Naive B cell (primary cell): ENCODE measurements around the gene GLRA1. TPM values are rescaled to one million over a fixed set of nuclear protein-coding genes. Genes with fewer than 3 reads are reported as not detected.

Experiments used
- ATAC-seq, 2 donors: fragments of 150-1000 bp; cut with Tn5 transposase; 2 replicates each; pipeline ENCODE4 v1.10.0; 2021; ENCODE audit warnings: low read depth in 2 of 2, mild to moderate bottlenecking in 2 of 2, moderate library complexity in 2 of 2
- DNase-seq: peaks from one replicate; pipeline ENCODE4 v3.0.0; 2022
- H3K27ac Mint-ChIP-seq, 6 donors: one replicate each; pipeline ENCODE4 v1.8.0; 2020 to 2022; ENCODE audit warnings: mild to moderate bottlenecking in 6 of 6, mixed read lengths in 6 of 6, moderate library complexity in 5 of 6, inconsistent platforms in 2 of 6
- H3K27me3 Mint-ChIP-seq, 3 donors: one replicate each; pipeline ENCODE4 v1.8.0; 2021 to 2022; ENCODE audit warnings: mixed read lengths in 3 of 3, mild to moderate bottlenecking in 1 of 3
- H3K36me3 Mint-ChIP-seq, 2 donors: one replicate each; pipeline ENCODE4 v1.8.0; 2020 to 2022; ENCODE audit warnings: mixed read lengths in 2 of 2, inconsistent platforms in 1 of 2, mild to moderate bottlenecking in 1 of 2
- H3K4me1 Mint-ChIP-seq, 3 donors: one replicate each; pipeline ENCODE4 v1.8.0; 2020 to 2022; ENCODE audit warnings: mixed read lengths in 3 of 3, inconsistent platforms in 1 of 3, mild to moderate bottlenecking in 1 of 3, moderate library complexity in 1 of 3
- H3K4me3 Mint-ChIP-seq, 8 donors: one replicate each; pipeline ENCODE4 v1.8.0; 2020 to 2022; ENCODE audit warnings: mild to moderate bottlenecking in 8 of 8, mixed read lengths in 8 of 8, moderate library complexity in 8 of 8, inconsistent platforms in 2 of 8
- H3K9me3 Mint-ChIP-seq, 7 donors: one replicate each; pipeline ENCODE4 v1.8.0; 2020 to 2022; ENCODE audit warnings: mixed read lengths in 7 of 7, mild to moderate bottlenecking in 5 of 7, inconsistent platforms in 2 of 7, moderate library complexity in 1 of 7
- polyA plus RNA-seq, 6 donors: library from polyadenylated mRNA; unstranded; fragments of 300-500 nt; fragmentation: Illumina TruSeq; gene quantifications; one replicate each; pipeline ENCODE4 v1.2.3, GENCODE V29; 2021; ENCODE audit warnings: low read depth in 6 of 6

Gene GLRA1
- polyA plus RNA-seq, 6 donors from 2014 or later, result not detected

GRCh38 chr5:151892393-151892792 lies 32.3 kb downstream of the GLRA1 start:
- Mint-ChIP-seq H3K4me1 (no peaks in the 10 kb centered on the region), H3K36me3 (no peaks in the 10 kb centered on the region), H3K9me3 (no peaks in the 10 kb centered on the region), H3K27me3 (peaks cover 0 to 7% (median 0%) of the 10 kb centered on the region in 3 donors), H3K27ac (no peak overlapping the region), H3K4me3 (no peak overlapping the region)
- DNase-seq (no peak), ATAC-seq (no peak)

GRCh38 chr5:151890299-151890698 lies 34.4 kb downstream of the GLRA1 start:
- peaks cover 0 to 4% (median 3%) of the 10 kb centered on the region in 3 donors for H3K27me3 Mint-ChIP-seq
- H3K9me3 Mint-ChIP-seq, result no peaks in the 10 kb centered on the region
- no peaks in the 10 kb centered on the region for H3K4me1 Mint-ChIP-seq
- H3K27ac Mint-ChIP-seq, result no peak overlapping the region
- H3K36me3 Mint-ChIP-seq, result no peaks in the 10 kb centered on the region
- no peak overlapping the region for H3K4me3 Mint-ChIP-seq
- DNase-seq, result no peak
- no peak for ATAC-seq

- DNase-seq (no peak), ATAC-seq (no peak)
- peaks cover 0 to 6% (median 4%) of the 10 kb centered on the region in 3 donors for H3K27me3 Mint-ChIP-seq
- no peak overlapping the region for H3K27ac Mint-ChIP-seq
- H3K4me1 Mint-ChIP-seq, result no peaks in the 10 kb centered on the region
- H3K36me3 Mint-ChIP-seq, result no peaks in the 10 kb centered on the region
- H3K9me3 Mint-ChIP-seq, result no peaks in the 10 kb centered on the region
- H3K4me3 Mint-ChIP-seq, result no peak overlapping the region
Observed at GRCh38 chr5:151889614-151890013, 35.0 kb downstream of the GLRA1 start.

GRCh38 chr5:151886546-151887275 lies 37.9 kb downstream of the GLRA1 start:
- Mint-ChIP-seq H3K27me3 (peaks cover 0 to 6% (median 4%) of the 10 kb centered on the region in 3 donors), H3K9me3 (no peaks in the 10 kb centered on the region), H3K4me3 (no peak overlapping the region), H3K36me3 (no peaks in the 10 kb centered on the region), H3K4me1 (no peaks in the 10 kb centered on the region), H3K27ac (no peak overlapping the region)
- DNase-seq (no peak), ATAC-seq (no peak)

GRCh38 chr5:151885138-151885908 lies 39.3 kb downstream of the GLRA1 start:
- DNase-seq, result no peak
- peaks cover 0 to 6% (median 0%) of the 10 kb centered on the region in 3 donors for H3K27me3 Mint-ChIP-seq
- H3K4me3 Mint-ChIP-seq, result no peak overlapping the region
- H3K4me1 Mint-ChIP-seq, result no peaks in the 10 kb centered on the region
- ATAC-seq, result no peak
- H3K9me3 Mint-ChIP-seq, result peaks cover 0 to 4% (median 0%) of the 10 kb centered on the region in 7 donors
- H3K36me3 Mint-ChIP-seq, result no peaks in the 10 kb centered on the region
- no peak overlapping the region for H3K27ac Mint-ChIP-seq

GRCh38 chr5:151881621-151882225 lies 42.9 kb downstream of the GLRA1 start:
- Mint-ChIP-seq H3K4me3 (no peak overlapping the region), H3K36me3 (peaks cover 0 to 15% of the 10 kb centered on the region in 2 donors), H3K4me1 (no peaks in the 10 kb centered on the region), H3K27me3 (peaks cover 0 to 6% (median 0%) of the 10 kb centered on the region in 3 donors), H3K9me3 (peaks cover 5 to 19% (median 9%) of the 10 kb centered on the region in 7 donors), H3K27ac (no peak overlapping the region)
- DNase-seq (no peak), ATAC-seq (no peak)

- Mint-ChIP-seq H3K27me3 (peaks cover 0 to 3% (median 0%) of the 10 kb centered on the region in 3 donors), H3K4me1 (peaks cover 0 to 3% (median 0%) of the 10 kb centered on the region in 3 donors), H3K36me3 (peaks cover 0 to 19% of the 10 kb centered on the region in 2 donors), H3K9me3 (peaks cover 8 to 21% (median 12%) of the 10 kb centered on the region in 7 donors), H3K27ac (no peak overlapping the region), H3K4me3 (no peak overlapping the region)
- DNase-seq (no peak), ATAC-seq (no peak)
Observed at GRCh38 chr5:151880324-151880723, 44.3 kb downstream of the GLRA1 start.

- peaks cover 0 to 19% of the 10 kb centered on the region in 2 donors for H3K36me3 Mint-ChIP-seq
- peaks cover 6 to 21% (median 13%) of the 10 kb centered on the region in 7 donors for H3K9me3 Mint-ChIP-seq
- H3K27me3 Mint-ChIP-seq, result peaks cover 0 to 8% (median 0%) of the 10 kb centered on the region in 3 donors
- no peak for DNase-seq
- H3K27ac Mint-ChIP-seq, result no peak overlapping the region
- no peak overlapping the region for H3K4me3 Mint-ChIP-seq
- no peak for ATAC-seq
- peaks cover 0 to 3% (median 0%) of the 10 kb centered on the region in 3 donors for H3K4me1 Mint-ChIP-seq
Observed at GRCh38 chr5:151873701-151874100, 51.0 kb downstream of the GLRA1 start.

- Mint-ChIP-seq H3K27ac (no peak overlapping the region), H3K9me3 (peaks cover 6 to 16% (median 11%) of the 10 kb centered on the region in 7 donors), H3K4me1 (peaks cover 0 to 3% (median 0%) of the 10 kb centered on the region in 3 donors), H3K36me3 (peaks cover 0 to 14% of the 10 kb centered on the region in 2 donors), H3K27me3 (peaks cover 0 to 11% (median 0%) of the 10 kb centered on the region in 3 donors), H3K4me3 (no peak overlapping the region)
- ATAC-seq (no peak), DNase-seq (no peak)
Observed at GRCh38 chr5:151872701-151873100, 52.0 kb downstream of the GLRA1 start.

GRCh38 chr5:151870820-151871219 lies 53.8 kb downstream of the GLRA1 start:
- H3K36me3 Mint-ChIP-seq, result no peaks in the 10 kb centered on the region
- no peak for ATAC-seq
- H3K9me3 Mint-ChIP-seq, result peaks cover 0 to 6% (median 2%) of the 10 kb centered on the region in 7 donors
- no peak for DNase-seq
- H3K4me3 Mint-ChIP-seq, result no peak overlapping the region
- H3K4me1 Mint-ChIP-seq, result no peaks in the 10 kb centered on the region
- H3K27me3 Mint-ChIP-seq, result peaks cover 0 to 11% (median 2%) of the 10 kb centered on the region in 3 donors
- H3K27ac Mint-ChIP-seq, result no peak overlapping the region

GRCh38 chr5:151870271-151870670 lies 54.4 kb downstream of the GLRA1 start:
- Mint-ChIP-seq H3K4me1 (no peaks in the 10 kb centered on the region), H3K4me3 (no peak overlapping the region), H3K27me3 (peaks cover 0 to 11% (median 8%) of the 10 kb centered on the region in 3 donors), H3K36me3 (no peaks in the 10 kb centered on the region), H3K27ac (no peak overlapping the region), H3K9me3 (peaks cover 0 to 6% (median under 1%) of the 10 kb centered on the region in 7 donors)
- no peak for DNase-seq
- ATAC-seq, result no peak

GRCh38 chr5:151869843-151870242 lies 54.8 kb downstream of the GLRA1 start:
- Mint-ChIP-seq H3K4me3 (no peak overlapping the region), H3K36me3 (no peaks in the 10 kb centered on the region), H3K4me1 (no peaks in the 10 kb centered on the region), H3K27me3 (peaks cover 0 to 15% (median 12%) of the 10 kb centered on the region in 3 donors), H3K9me3 (peaks cover 0 to 6% (median 0%) of the 10 kb centered on the region in 7 donors), H3K27ac (no peak overlapping the region)
- DNase-seq, result no peak
- no peak for ATAC-seq

GRCh38 chr5:151868451-151868850 lies 56.2 kb downstream of the GLRA1 start:
- no peak overlapping the region for H3K27ac Mint-ChIP-seq
- peak in 1 of 2 donors; percentile 10 for ATAC-seq
- H3K4me3 Mint-ChIP-seq, result no peak overlapping the region

More at GRCh38 chr5:151868451-151868850, 56.2 kb downstream of the GLRA1 start:
- DNase-seq, result no peak
- Mint-ChIP-seq H3K27me3 (peaks cover 0 to 24% (median 22%) of the 10 kb centered on the region in 3 donors), H3K4me1 (no peaks in the 10 kb centered on the region), H3K36me3 (no peaks in the 10 kb centered on the region), H3K9me3 (no peaks in the 10 kb centered on the region)
